Type B pancreatic cell (in vitro differentiated cells): Measurements from ENCODE around the gene DDX50. TPM values are rescaled to one million over a fixed set of nuclear protein-coding genes. Genes with fewer than 3 reads are reported as not detected.
A peak's percentile ranks its signal among the peaks of the same experiment; 100 is the strongest.

Experiments used
- DNase-seq: peaks from one replicate; pipeline ENCODE4 v3.0.0; 2021; ENCODE audit warnings: mixed read lengths; ENCODE audit not compliant: unreplicated experiment; ENCODE audit errors: extremely low spot score
- H3K27ac Mint-ChIP-seq: 2 replicates; pipeline ENCODE4 v1.8.0; 2021; ENCODE audit warnings: mild to moderate bottlenecking, mixed read lengths
- H3K27me3 Mint-ChIP-seq: 2 replicates; pipeline ENCODE4 v1.8.0; 2021; ENCODE audit warnings: mixed read lengths
- H3K36me3 Mint-ChIP-seq: 2 replicates; pipeline ENCODE4 v1.8.0; 2021; ENCODE audit warnings: mixed read lengths
- H3K4me1 Mint-ChIP-seq: one replicate; pipeline ENCODE4 v1.8.0; 2021; ENCODE audit warnings: mixed read lengths; ENCODE audit not compliant: unreplicated experiment
- H3K4me3 Mint-ChIP-seq: 2 replicates; pipeline ENCODE4 v1.8.0; 2021; ENCODE audit warnings: mild to moderate bottlenecking, mixed read lengths
- H3K9me3 Mint-ChIP-seq: 2 replicates; pipeline ENCODE4 v1.8.0; 2021; ENCODE audit warnings: mixed read lengths
- CTCF ChIP-seq: fragments of 200-600 bp; sonication (generic); conservative IDR thresholded peaks from 2 replicates; pipeline ENCODE4 v1.5.0; 2021; ENCODE audit warnings: antibody characterized with exemption, mild to moderate bottlenecking
- total RNA-seq: library from RNA; stranded (reverse); gene quantifications from 2 replicates; pipeline ENCODE4 v1.2.1, GENCODE V29; 2021; ENCODE audit warnings: low replicate concordance

DDX50 gene
- total RNA-seq, 1 donor from 2014 or later = 44.2 TPM

- Mint-ChIP-seq H3K27me3 (no peaks in the 10 kb centered on the region), H3K27ac (no peak overlapping the region), H3K9me3 (no peaks in the 10 kb centered on the region), H3K4me3 (peak overlapping the region; percentile 14), H3K36me3 (peaks cover 3% of the 10 kb centered on the region), H3K4me1 (peaks cover 22% of the 10 kb centered on the region)
- TF ChIP-seq CTCF = no peak
- no peak for DNase-seq
These were observed 91.7 kb downstream of the DDX50 start for GRCh38 chr10:68992636-68993440.

Other genes starting within 250 kb of the DDX50 start
- gene CCAR1, start 180.1 kb upstream of the DDX50 start, total RNA-seq = 79.4 and 109 TPM in 2 replicates
- gene STOX1, start 73.8 kb upstream of the DDX50 start, total RNA-seq = 2.8 and 4.0 TPM in 2 replicates
- 53.2 and 57.5 TPM in 2 replicates for gene DDX21, start 54.9 kb downstream of the DDX50 start, total RNA-seq
- 24.2 and 26.9 TPM in 2 replicates for gene KIFBP, start 87.5 kb downstream of the DDX50 start, total RNA-seq
- not detected in 2 replicates for gene SRGN, start 186.8 kb downstream of the DDX50 start, total RNA-seq
- gene VPS26A, start 222.9 kb downstream of the DDX50 start, total RNA-seq = 56.0 and 57.6 TPM in 2 replicates